Astrocyte (in vitro differentiated cells and primary cell): ENCODE measurements around the gene FGFR3. TPM values are rescaled to one million over a fixed set of nuclear protein-coding genes. Genes with fewer than 3 reads are reported as not detected.

Experiments used
- DNase-seq: peaks from one replicate; pipeline ENCODE4 v3.0.0-alpha.2; 2010; ENCODE audit warnings: low read depth
- FAIRE-seq: peaks from 2 replicates; lab custom pipeline; 2011; peaks lifted over from hg19 to GRCh38; lab: Jason Lieb, UNC
- H2AFZ ChIP-seq: 2 replicates; pipeline ENCODE4 v1.6.0; 2012; ENCODE audit warnings: low read depth, low read length, inconsistent platforms
- H3K27ac ChIP-seq: 2 replicates; pipeline ENCODE4 v1.5.1; 2011; ENCODE audit warnings: low read depth, low read length, inconsistent platforms
- H3K27me3 ChIP-seq: 2 replicates; pipeline ENCODE4 v1.6.0; 2011; ENCODE audit warnings: low read length, inconsistent platforms; ENCODE audit not compliant: insufficient read depth
- H3K36me3 ChIP-seq: 2 replicates; pipeline ENCODE4 v1.5.1; 2011; ENCODE audit warnings: low read length, inconsistent platforms; ENCODE audit not compliant: insufficient read depth
- H3K4me1 ChIP-seq: 2 replicates; pipeline ENCODE4 v1.5.1; 2011; ENCODE audit warnings: low read length, inconsistent platforms; ENCODE audit not compliant: insufficient read depth
- H3K4me2 ChIP-seq: 2 replicates; pipeline ENCODE4 v1.6.0; 2012; ENCODE audit warnings: low read length, inconsistent platforms
- H3K4me3 ChIP-seq: 2 replicates; pipeline ENCODE4 v1.5.1; 2011; ENCODE audit warnings: low read depth, mild to moderate bottlenecking, low read length, inconsistent platforms; ENCODE audit not compliant: insufficient read depth
- H3K79me2 ChIP-seq: 2 replicates; pipeline ENCODE4 v1.6.0; 2012; ENCODE audit warnings: mild to moderate bottlenecking, low read length, inconsistent platforms; ENCODE audit not compliant: insufficient read depth
- H3K9ac ChIP-seq: 2 replicates; pipeline ENCODE4 v1.6.0; 2012; ENCODE audit warnings: mild to moderate bottlenecking, low read length, inconsistent platforms
- H3K9me3 ChIP-seq: 2 replicates; pipeline ENCODE4 v1.5.1; 2012; ENCODE audit warnings: low read depth, mild to moderate bottlenecking, low read length, inconsistent platforms; ENCODE audit not compliant: insufficient read depth
- H4K20me1 ChIP-seq: 2 replicates; pipeline ENCODE4 v1.6.0; 2012; ENCODE audit warnings: low read length, inconsistent platforms; ENCODE audit not compliant: insufficient read depth
- H3K27ac Mint-ChIP-seq: one replicate; pipeline ENCODE4 v1.8.0; 2021; ENCODE audit warnings: mild to moderate bottlenecking, mixed read lengths; ENCODE audit not compliant: unreplicated experiment
- H3K27me3 Mint-ChIP-seq: one replicate; pipeline ENCODE4 v1.8.0; 2021; ENCODE audit warnings: low read depth, mixed read lengths; ENCODE audit not compliant: unreplicated experiment
- H3K36me3 Mint-ChIP-seq: one replicate; pipeline ENCODE4 v1.8.0; 2021; ENCODE audit warnings: low read depth, mixed read lengths; ENCODE audit not compliant: unreplicated experiment
- H3K4me1 Mint-ChIP-seq: one replicate; pipeline ENCODE4 v1.8.0; 2021; ENCODE audit warnings: low read depth, mixed read lengths; ENCODE audit not compliant: unreplicated experiment
- H3K4me3 Mint-ChIP-seq: one replicate; pipeline ENCODE4 v1.8.0; 2021; ENCODE audit warnings: mild to moderate bottlenecking, moderate library complexity, mixed read lengths; ENCODE audit not compliant: unreplicated experiment
- H3K9me3 Mint-ChIP-seq: one replicate; pipeline ENCODE4 v1.8.0; 2021; ENCODE audit warnings: mild to moderate bottlenecking, mixed read lengths; ENCODE audit not compliant: unreplicated experiment
- EZH2 ChIP-seq: IDR thresholded peaks from 2 replicates; pipeline ENCODE4 v1.6.1; 2012; ENCODE audit warnings: mild to moderate bottlenecking, low read length, inconsistent platforms; ENCODE audit not compliant: insufficient read depth
- total RNA-seq: library from RNA; stranded (reverse); gene quantifications from 2 replicates; pipeline ENCODE4 v1.2.1, GENCODE V29; 2021
- TF ChIP-seq, protein P1 (sequence below): IDR thresholded peaks from 2 replicates; pipeline ENCODE4 v1.5.1; 2011; ENCODE audit warnings: low read depth, mild to moderate bottlenecking, inconsistent platforms, low read length, moderate library complexity; ENCODE audit not compliant: insufficient read depth

Gene FGFR3
- total RNA-seq, 1 donor from 2014 or later: 3.9 TPM

GRCh38 chr4:1753294-1753696 lies 39.8 kb upstream of the FGFR3 start:
- no peaks in the 10 kb centered on the region for H3K4me1 ChIP-seq

GRCh38 chr4:1753697-1754311 lies 39.3 kb upstream of the FGFR3 start:
- H2AFZ ChIP-seq: no peak overlapping the region
- FAIRE-seq: no peak
- DNase-seq: no peak
- peaks cover 3% of the 10 kb centered on the region for H3K27me3 Mint-ChIP-seq
- no peak for TF ChIP-seq EZH2
- TF ChIP-seq, protein P1, sequence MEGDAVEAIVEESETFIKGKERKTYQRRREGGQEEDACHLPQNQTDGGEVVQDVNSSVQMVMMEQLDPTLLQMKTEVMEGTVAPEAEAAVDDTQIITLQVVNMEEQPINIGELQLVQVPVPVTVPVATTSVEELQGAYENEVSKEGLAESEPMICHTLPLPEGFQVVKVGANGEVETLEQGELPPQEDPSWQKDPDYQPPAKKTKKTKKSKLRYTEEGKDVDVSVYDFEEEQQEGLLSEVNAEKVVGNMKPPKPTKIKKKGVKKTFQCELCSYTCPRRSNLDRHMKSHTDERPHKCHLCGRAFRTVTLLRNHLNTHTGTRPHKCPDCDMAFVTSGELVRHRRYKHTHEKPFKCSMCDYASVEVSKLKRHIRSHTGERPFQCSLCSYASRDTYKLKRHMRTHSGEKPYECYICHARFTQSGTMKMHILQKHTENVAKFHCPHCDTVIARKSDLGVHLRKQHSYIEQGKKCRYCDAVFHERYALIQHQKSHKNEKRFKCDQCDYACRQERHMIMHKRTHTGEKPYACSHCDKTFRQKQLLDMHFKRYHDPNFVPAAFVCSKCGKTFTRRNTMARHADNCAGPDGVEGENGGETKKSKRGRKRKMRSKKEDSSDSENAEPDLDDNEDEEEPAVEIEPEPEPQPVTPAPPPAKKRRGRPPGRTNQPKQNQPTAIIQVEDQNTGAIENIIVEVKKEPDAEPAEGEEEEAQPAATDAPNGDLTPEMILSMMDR: no peak
- H3K4me2 ChIP-seq: no peak overlapping the region
- H3K4me1 ChIP-seq: no peaks in the 10 kb centered on the region
- H3K9me3 ChIP-seq: no peaks in the 10 kb centered on the region
- no peaks in the 10 kb centered on the region for H3K36me3 Mint-ChIP-seq
- no peaks in the 10 kb centered on the region for H3K4me1 Mint-ChIP-seq
- H3K9me3 Mint-ChIP-seq: no peaks in the 10 kb centered on the region
- H3K27ac Mint-ChIP-seq: no peak overlapping the region
- no peaks in the 10 kb centered on the region for H3K27me3 ChIP-seq
- no peak overlapping the region for H3K4me3 ChIP-seq
- no peaks in the 10 kb centered on the region for H3K36me3 ChIP-seq
- no peaks in the 10 kb centered on the region for H3K79me2 ChIP-seq
- no peak overlapping the region for H3K27ac ChIP-seq
- H4K20me1 ChIP-seq: no peaks in the 10 kb centered on the region
- no peak overlapping the region for H3K9ac ChIP-seq
- H3K4me3 Mint-ChIP-seq: no peak overlapping the region

More at GRCh38 chr4:1753294-1753696, 39.8 kb upstream of the FGFR3 start:
- Histone ChIP-seq H3K4me3 (no peak overlapping the region), H2AFZ (no peak overlapping the region), H3K79me2 (no peaks in the 10 kb centered on the region), H3K9me3 (no peaks in the 10 kb centered on the region), H3K36me3 (no peaks in the 10 kb centered on the region), H3K27me3 (no peaks in the 10 kb centered on the region), H4K20me1 (no peaks in the 10 kb centered on the region), H3K4me2 (no peak overlapping the region), H3K27ac (no peak overlapping the region), H3K9ac (no peak overlapping the region)
- TF ChIP-seq EZH2: no peak
- TF ChIP-seq, protein P1: no peak
- H3K27ac Mint-ChIP-seq: no peak overlapping the region
- H3K9me3 Mint-ChIP-seq: no peaks in the 10 kb centered on the region
- H3K4me1 Mint-ChIP-seq: no peaks in the 10 kb centered on the region
- H3K36me3 Mint-ChIP-seq: no peaks in the 10 kb centered on the region
- FAIRE-seq (no peak), DNase-seq (no peak)
- peaks cover 3% of the 10 kb centered on the region for H3K27me3 Mint-ChIP-seq
- H3K4me3 Mint-ChIP-seq: no peak overlapping the region

GRCh38 chr4:1754336-1754735 lies 38.8 kb upstream of the FGFR3 start:
- H3K4me3 Mint-ChIP-seq: no peak overlapping the region
- no peaks in the 10 kb centered on the region for H4K20me1 ChIP-seq
- H3K4me3 ChIP-seq: no peak overlapping the region
- H3K27ac Mint-ChIP-seq: no peak overlapping the region
- H3K79me2 ChIP-seq: no peaks in the 10 kb centered on the region
- no peaks in the 10 kb centered on the region for H3K27me3 ChIP-seq
- no peaks in the 10 kb centered on the region for H3K4me1 Mint-ChIP-seq
- no peaks in the 10 kb centered on the region for H3K4me1 ChIP-seq
- H3K36me3 Mint-ChIP-seq: no peaks in the 10 kb centered on the region
- no peak overlapping the region for H3K4me2 ChIP-seq
- no peak for TF ChIP-seq EZH2
- TF ChIP-seq, protein P1: no peak
- H3K27me3 Mint-ChIP-seq: peaks cover 3% of the 10 kb centered on the region
- no peaks in the 10 kb centered on the region for H3K9me3 Mint-ChIP-seq
- no peaks in the 10 kb centered on the region for H3K36me3 ChIP-seq
- H3K9me3 ChIP-seq: no peaks in the 10 kb centered on the region
- no peak for DNase-seq
- no peak for FAIRE-seq
- H3K27ac ChIP-seq: no peak overlapping the region
- no peak overlapping the region for H3K9ac ChIP-seq
- H2AFZ ChIP-seq: no peak overlapping the region
